Measurements from ENCODE around the gene ADAMTS14. TPM values are rescaled to one million over a fixed set of nuclear protein-coding genes. Genes with fewer than 3 reads are reported as not detected.
"Not testable (repeated sequence)": the region's sequence is repeated elsewhere in the genome, so short reads cannot be mapped to it uniquely, and the experiment has no call there.

Gene ADAMTS14
- total RNA-seq, 1 experiment from 2014 or later = 10.1 TPM

DNA sequence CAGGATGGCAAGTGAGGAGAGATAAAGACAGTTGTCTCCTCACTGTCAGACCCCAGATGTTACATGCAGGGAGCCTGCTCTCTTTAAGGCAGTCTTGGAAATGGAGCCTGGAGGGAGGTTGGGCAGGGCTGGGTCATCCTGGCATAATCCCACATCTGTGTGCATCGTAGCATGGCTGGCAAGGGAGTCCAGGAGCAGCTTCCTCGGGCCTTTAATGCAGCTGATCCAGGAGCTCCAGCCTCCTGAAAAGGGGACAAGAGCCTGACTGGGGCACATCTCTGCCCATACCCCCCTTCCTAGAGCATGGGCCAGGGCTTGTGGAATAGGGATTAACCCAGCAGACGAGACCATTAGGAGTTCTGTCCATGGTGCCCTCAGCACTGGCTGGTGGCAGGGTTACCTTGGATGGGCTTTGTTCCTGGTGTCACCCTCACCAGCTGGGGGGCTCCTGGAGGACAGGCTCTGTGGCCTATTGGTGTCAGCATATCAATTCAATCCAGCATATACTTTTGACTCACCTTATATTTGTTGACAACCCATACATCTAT is 77.9 kb downstream of the ADAMTS14 start:
- no peak for DNase-seq (ENCODE audit: low read depth)

DNA sequence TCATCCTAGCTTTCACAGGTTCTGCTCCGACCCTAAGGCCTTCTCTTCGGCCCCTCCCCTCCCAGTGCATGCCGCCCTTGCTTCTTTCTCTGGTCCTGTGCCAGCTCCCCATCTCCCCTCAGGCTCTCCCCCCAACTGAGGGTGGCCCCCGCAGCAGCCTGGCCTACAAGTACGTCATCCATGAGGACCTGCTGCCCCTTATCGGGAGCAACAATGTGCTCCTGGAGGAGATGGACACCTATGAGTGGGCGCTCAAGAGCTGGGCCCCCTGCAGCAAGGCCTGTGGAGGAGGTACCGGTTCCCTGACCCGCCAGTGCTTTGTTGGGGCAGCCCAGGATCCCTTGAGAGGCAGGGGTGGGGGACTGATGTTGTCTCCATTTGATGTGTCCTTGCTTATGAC is 79.0 kb downstream of the ADAMTS14 start:
- DNase-seq (ENCODE audit: low read depth) = no peak

DNA sequence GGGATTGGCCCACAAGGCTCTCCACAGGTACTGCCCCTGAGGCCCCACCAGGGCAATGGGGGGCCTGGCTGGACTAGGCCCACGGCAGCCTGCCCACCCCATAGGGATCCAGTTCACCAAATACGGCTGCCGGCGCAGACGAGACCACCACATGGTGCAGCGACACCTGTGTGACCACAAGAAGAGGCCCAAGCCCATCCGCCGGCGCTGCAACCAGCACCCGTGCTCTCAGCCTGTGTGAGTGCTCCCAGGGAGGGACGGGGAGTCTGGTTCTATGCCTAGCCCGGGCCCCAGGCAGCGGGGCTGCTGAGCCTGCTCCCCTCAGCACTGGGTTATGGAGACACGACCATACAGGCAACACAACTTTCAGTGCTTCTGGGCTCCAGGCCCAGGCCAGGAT is 79.7 kb downstream of the ADAMTS14 start:
- DNase-seq (ENCODE audit: low read depth) = no peak

- DNase-seq (ENCODE audit: low read depth) = no peak
Measured at GRCh38 chr10:70752571-70752970, 80.3 kb downstream of the ADAMTS14 start.

GRCh38 chr10:70753026-70753663 is 80.8 kb downstream of the ADAMTS14 start:
- DNase-seq (ENCODE audit: low read depth) = no peak

- DNase-seq (ENCODE audit: low read depth) = no peak
Measured at GRCh38 chr10:70753841-70754621, 81.7 kb downstream of the ADAMTS14 start.

DNA sequence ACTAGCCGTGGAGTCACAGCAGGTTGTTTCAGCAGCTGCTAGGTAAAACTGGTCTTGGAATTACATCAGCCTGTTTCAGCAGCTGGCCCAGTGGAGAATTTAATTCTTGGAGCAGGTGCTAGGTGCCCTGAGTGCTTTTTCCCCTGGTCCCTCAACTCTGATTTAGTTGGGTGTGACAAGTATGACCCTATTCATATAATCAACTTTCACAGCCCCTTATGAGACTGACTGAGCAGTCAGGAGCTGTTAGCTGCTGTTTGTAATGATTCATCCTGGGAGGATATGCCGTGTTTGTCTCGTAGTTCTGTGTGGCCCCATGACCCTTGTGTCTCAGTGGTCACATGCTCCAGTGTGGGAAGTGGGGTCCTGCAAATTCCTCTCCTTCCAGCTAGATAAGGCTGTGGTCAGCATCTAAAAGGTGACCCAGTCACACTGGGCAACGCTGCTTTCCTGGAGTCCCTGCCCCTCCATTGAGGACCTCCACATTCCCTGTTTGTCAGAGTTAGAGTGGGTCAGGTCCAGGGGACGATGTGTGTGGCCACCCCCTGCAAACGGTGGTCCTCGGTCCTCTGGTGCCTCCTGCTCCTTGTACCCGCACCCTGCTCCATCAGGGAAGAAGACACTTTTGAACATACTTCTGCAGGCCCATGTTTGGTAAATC is 84.5 kb downstream of the ADAMTS14 start:
- DNase-seq (ENCODE audit: low read depth) = peak; percentile 35

- no peak for DNase-seq (ENCODE audit: low read depth)
Measured at GRCh38 chr10:70757856-70758255, 85.5 kb downstream of the ADAMTS14 start.

DNA sequence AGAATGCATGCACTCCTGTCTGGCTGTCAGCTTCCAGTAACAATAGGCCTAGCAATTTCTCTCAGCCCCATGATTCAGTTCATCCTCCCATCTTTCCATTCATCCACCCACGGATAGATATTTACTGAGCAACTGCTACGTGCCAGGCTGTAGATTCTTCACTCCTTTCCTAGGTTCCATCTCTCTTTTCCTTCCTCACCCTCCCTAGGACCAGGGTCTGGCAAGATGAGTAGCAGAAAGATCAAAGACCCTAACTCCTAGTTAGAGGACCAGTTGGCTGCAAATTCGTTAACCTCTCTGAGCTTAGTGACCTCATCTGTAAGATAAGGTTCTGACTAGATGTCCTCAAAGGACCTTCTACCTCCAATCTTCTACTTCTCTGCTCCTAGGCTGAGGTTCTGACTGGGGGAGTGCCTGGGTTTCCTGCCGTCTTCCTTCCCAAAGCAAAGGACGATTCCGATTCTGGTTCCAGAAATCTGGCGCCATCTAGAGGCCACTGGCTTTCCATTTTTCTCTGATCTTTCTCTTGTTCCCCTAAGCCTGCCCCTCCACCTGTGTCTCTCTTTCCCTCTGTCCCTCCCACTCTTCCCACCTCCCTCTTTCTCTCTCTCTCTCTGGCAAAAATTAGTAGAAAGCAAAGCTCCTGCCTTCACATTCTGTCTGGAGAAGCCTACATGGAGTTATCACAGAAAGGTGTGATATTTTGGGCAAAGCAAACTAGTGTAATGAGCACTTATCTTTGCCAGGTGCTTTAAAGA is 86.6 kb downstream of the ADAMTS14 start:
- peak; percentile 70 for DNase-seq (ENCODE audit: low read depth)

GRCh38 chr10:70759781-70760180 is 87.5 kb downstream of the ADAMTS14 start:
- no peak for DNase-seq (ENCODE audit: low read depth)

GRCh38 chr10:70760271-70760787 is 88.0 kb downstream of the ADAMTS14 start:
- DNase-seq (ENCODE audit: low read depth) = no peak

- no peak for DNase-seq (ENCODE audit: low read depth)
Measured at GRCh38 chr10:70761031-70761601, 88.8 kb downstream of the ADAMTS14 start.

DNA sequence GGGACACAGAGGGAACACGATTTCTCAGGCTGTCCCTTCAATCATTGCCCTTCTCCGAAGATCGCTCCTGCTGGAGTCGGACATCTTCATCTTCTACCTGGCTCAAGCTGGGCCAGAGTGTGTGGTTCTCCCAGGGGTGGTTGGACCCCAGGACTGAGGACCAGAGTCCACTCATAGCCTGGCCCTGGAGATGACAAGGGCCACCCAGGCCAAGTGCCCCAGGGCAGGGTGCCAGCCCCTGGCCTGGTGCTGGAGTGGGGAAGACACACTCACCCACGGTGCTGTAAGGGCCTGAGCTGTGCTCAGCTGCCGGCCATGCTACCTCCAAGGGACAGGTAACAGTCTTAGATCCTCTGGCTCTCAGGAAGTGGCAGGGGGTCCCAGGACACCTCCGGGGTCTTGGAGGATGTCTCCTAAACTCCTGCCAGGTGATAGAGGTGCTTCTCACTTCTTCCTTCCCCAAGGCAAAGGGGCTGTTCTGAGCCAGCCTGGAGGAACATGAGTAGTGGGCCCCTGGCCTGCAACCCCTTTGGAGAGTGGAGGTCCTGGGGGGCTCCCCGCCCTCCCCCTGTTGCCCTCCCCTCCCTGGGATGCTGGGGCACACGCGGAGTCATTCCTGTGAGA is 89.5 kb downstream of the ADAMTS14 start:
- DNase-seq (ENCODE audit: low read depth) = no peak

DNA sequence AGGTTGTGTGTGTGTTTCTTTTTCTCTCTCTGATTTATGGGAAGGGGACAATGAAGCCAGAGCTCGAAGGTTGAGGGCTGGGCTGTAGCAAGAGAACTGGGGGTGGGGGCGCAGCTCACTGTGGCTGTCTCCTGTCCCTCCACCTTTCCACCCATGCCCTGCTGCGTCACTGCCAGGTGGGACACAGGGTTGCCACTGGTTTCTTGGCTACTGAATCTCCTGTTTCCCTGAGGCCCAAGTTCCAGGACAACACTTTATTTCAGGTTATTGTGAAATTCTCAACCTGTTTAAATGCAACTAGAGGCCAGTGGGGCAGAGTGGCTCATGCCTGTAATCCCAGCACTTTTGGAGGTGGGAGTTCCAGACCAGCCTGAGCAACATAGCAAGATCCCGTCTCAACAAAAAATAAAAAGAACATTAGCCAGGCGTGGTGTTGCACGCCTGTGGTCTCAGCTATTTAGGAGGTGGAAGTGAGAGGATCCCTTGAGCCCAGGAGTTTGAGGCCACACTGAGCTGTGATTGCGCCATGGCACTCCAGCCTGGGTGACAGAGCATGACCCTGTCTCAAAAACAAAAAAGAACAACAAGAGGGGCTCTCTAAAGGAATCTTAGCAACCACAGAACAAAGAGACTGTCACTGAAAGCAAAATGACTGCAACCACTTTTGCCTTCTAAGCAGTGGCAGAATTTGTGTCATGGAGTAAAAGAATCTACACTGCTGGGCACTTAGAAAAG is 90.3 kb downstream of the ADAMTS14 start:
- DNase-seq (ENCODE audit: low read depth) = no peak

DNA sequence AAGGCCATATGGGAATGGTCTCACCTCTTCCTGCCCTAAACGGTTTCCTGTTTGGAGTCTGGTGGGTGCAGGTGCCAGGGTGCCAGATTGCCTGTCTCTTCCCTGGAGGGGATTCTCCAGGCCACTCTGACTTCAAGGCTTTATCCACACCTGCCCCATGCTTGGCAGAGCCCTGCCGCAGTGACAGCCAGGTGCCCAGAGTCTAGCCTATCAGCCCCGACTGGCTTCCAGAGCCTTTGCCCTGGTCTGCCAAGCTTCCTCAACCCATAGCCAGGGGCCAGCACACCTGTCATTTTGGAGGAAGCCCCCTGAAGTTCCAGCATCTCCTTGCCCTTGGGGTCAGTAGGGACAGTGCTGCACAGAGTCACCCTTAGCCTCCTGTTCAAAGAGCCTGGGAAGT is 91.3 kb downstream of the ADAMTS14 start:
- no peak for DNase-seq (ENCODE audit: low read depth)

DNA sequence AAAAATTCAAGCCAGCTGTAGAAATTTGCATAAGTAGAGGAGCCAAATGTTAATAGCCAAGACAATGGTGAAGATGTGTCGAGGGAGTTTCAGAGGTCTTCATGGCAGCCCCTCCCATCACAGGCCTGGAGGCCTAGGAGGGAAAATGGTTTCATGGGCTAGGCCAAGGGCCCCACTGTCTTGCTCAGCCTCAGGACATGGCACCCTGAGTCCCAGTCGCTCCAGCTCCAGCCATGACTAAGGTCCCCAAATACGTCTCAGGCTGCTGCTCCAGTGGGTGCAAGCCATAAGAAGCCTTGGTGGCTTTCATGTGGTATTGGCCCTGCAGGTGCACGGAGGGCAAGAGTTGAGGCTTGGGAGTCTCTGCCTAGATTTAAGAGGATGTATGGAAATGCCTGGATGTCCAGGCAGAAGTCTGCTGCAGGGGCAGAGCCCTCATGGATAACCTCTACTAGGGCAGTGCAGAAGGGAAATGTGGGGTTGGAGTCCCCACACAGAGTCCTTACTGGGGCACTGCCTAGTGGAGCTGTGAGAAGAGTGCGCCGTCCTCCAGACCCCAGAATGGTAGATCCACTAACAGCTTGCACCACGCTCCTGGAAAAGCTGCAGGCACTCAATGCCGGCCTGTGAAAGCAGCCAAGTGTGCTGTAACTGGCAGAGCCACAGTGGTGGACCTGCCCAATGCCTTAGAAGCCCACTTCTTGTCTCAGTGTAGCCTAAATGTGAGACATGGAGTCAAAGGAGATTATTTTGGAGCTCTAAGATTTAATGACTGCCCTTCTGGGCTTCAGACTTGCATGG is 93.7 kb downstream of the ADAMTS14 start:
- DNase-seq (ENCODE audit: low read depth) = no peak

DNA sequence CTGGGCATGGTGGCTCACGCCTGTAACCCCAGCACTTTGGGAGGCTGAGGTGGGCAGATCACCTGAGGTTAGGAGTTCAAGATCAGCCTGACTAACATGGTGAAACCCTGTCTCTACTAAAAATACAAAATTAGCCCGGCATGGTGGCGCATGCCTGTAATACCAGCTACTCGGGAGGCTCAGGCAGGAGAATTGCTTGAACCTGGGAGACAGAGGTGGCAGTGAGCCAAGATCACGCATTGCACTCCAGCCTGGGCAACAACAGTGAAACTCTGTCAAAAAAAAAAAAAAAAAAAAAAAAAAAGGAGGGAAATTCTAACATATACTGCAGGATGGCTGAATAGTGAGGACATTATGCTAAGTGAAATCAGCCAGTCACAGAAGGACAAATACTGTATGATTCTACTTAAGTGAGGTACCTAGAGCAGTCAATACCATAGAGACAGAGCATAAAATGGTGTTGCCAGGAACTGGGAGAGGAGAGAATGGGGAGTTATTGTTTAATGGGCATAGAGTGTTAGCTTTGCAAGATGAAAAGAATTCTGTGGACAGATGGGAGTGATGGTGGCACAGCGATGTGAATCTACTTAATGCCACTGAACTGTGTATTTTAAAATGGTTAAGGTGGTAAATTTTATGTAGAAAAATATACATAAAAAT is 95.8 kb downstream of the ADAMTS14 start:
- not testable (repeated sequence) for DNase-seq (ENCODE audit: low read depth)

- DNase-seq (ENCODE audit: low read depth) = no peak
Measured at GRCh38 chr10:70769121-70769520, 96.8 kb downstream of the ADAMTS14 start.

DNA sequence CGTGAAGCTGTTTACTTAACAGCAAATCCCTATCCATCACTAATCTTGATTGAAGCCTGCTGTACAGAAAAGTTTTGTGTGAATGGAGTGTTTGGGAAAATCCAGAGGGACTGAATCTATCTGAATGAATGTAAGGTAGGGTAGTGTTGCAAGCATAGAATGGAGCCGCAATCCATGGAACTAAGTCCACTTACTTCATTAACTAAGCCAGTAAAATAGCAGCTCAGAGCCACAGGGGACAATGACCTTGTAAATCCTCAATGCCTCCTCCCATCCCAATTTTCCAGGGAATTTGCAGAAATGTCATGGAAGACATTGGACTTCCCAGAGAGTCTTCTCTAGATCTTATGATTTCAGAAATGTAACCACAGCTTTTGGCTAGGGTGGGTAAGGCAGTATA is 97.7 kb downstream of the ADAMTS14 start:
- DNase-seq (ENCODE audit: low read depth) = no peak

Data from RPMI7951 (cell line).